GM21447 (cell line): ENCODE data around the gene ERMP1.
"Not testable (repeated sequence)": the region's sequence is repeated elsewhere in the genome, so short reads cannot be mapped to it uniquely, and the experiment has no call there.

Experiments
- ATAC-seq: cut with Tn5 transposase; IDR thresholded peaks from one replicate; pipeline ENCODE4 v1.9.1; 2021; ENCODE audit not compliant: unreplicated experiment

Gene ERMP1

DNA sequence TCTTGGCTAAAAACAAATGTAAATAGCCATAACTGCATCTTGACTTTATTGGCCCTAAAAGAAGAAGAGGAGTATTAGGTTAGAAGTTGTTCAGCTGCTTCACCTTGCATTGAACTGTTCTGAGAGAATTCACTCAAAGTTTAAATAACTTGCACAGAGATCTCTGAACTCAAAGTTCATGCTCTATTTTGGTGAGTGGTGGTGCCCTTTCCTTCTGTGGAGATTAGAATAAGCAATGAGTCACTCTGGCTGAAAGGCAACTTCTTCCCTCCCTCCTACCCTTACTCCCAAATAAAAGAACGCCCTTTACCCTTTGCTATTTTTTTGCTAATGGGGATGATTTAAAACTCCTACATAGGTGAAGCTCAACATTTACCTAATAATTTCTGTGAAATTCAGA is 48.9 kb downstream of the ERMP1 start:
- ATAC-seq: no peak

- not testable (repeated sequence) for ATAC-seq
Measured at GRCh38 chr9:5783420-5783819, 49.5 kb downstream of the ERMP1 start.

DNA sequence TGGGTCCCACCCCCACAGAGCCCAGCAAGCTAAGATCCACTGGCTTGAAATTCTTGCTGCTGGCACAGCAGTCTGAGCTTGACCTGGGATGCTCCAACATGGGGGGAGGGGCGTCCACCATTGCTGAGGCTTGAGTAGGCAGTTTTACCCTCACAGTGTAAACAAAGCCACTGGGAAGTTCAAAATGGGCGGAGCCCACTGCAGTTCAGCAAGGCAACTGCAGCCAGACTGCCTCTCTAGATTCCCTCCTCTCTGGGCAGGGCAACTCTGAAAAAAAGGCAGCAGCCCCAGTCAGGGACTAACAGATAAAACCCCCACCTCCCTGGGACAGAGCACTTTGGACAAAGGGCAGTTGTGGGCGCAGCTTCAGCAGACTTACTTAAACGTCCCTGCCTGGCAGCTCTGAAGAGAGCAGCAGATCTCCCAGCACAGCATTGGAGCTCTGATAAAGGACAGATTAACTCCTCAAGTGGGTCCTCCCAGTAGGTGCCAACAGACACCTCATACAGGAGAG is 53.2 kb downstream of the ERMP1 start:
- not testable (repeated sequence) for ATAC-seq

- ATAC-seq: no peak
Measured at GRCh38 chr9:5778805-5779204, 54.1 kb downstream of the ERMP1 start.

DNA sequence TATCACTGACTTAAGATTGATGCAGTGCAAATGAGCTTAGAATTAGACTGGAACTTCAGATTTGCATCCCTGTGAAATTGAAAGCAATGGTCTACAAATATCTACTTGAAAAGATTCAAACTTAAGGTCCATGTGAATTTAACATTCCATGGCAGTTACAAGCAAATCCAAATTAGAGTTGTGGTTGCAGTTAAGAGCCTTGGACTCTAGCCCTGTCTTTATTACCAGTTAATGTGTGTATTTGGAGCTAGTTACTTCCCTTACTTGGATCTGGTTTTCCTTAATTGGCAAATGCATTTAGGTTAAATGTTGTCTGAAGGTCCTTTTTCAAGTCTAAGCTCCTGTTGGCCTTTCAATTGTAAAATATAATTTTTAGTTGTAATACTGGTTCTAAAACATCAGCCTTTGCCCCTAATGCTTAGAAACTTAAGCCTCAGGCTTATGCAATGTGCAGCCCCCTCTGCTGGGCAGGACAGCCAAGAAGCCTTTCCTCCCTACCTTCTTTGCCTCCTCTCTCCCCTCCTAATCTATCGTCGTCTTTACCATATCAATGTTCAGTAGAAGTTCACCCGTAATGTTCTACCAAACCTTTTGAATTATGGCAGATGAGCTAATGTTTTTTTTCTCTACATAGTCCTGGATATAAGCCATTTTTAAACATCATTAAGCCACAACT is 59.5 kb downstream of the ERMP1 start:
- no peak for ATAC-seq

DNA sequence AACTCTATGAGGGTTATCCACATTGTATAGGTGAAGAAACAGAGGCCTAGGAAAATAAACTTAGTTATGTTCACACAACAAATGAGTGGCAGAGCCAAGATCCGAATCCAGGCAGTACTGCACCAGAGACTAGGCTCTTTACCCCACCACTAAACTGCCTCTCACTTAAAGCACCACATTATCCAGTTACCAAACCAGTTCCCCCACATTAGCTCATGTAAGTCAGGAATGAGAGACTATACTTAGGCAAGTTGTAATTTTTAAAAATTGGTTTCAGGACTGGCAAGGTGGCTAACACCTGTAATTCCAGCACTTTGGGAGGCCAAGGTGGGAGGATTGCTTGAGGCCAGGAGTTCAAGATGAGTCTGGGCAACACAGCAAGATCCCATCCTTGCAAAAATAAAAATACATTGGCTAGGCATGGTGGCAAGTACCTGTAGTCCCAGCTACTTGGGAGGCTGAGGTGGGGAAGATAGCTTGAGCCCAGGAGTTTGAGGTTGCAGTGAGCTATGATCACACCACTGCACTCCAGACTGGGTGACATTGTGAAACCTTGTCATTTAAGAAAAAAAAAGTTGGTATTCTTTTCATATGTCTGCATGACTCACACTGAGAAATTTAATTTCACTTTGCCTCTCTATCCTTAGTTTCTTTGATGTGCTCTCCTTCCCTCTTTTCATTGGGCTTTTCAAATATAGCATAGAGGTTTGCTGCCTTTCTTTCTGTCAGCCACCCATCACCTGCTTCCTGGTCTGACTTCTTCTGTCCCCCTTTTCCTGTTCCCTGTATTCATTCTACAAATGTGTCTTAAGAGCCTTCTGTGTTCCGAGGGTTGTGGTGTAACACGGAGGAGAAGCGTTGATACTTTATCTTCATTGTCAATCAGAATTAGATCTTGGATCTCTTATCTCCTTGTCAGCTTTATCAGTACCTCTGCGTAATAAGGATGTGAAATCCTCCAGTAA is 64.7 kb downstream of the ERMP1 start:
- no peak for ATAC-seq

DNA sequence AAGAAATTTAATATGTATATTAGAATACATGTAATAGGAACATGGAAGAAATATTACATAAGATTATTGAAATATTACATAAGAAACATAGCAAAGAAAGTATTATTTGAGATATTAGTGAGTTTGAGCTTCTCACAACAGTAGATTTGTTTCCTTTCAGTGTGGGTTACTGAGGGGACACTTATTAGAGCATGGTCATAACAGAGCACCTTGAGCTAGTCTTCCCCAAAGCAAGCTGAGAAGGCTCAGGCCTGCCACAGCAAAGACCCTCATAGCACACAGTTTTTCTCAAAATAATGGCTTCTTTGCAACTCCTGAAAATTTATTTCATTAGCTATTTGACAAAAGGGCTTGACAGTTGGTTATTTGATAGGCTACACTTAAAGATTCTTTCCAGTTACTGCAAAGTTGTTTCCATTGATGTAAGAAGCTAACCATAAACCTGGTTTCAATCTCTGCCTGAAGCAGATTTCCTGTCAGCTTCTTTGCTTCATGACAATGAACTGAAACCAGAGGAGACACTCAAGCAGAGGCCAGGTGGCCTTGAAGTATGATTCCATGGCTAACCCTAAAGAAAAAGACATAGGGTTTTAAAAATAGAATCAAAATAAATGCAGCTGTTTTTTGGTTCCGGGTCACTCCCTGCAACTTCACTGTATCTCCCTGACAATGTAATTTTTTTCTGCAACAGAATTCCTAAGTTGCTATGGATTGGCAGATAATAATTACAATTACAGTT is 68.6 kb downstream of the ERMP1 start:
- peak; percentile 95 for ATAC-seq

GRCh38 chr9:5762421-5762820 is 70.5 kb downstream of the ERMP1 start:
- no peak for ATAC-seq

DNA sequence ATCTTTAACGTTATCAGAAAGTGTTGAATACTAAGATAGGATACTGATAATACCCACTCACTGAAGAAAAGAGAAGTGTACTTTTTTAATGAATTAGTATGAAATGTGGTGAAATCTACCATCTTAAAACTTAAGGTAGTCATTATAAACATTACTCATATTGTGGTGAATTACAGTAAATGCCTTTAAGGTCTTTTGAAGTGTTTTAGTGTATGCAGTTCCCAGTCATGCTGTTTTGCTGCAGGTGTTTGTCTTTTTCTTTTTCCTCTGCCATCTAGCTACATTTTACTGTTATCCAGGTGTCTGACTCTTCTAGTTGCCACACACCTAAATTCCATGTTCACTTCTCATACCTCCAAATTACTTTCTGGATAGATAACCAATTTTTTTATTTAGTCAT is 72.6 kb downstream of the ERMP1 start:
- no peak for ATAC-seq

- ATAC-seq: no peak
Measured at GRCh38 chr9:5756633-5757032, 76.3 kb downstream of the ERMP1 start.

GRCh38 chr9:5750569-5750968 is 82.3 kb downstream of the ERMP1 start:
- no peak for ATAC-seq

- no peak for ATAC-seq
Measured at GRCh38 chr9:5749306-5749705, 83.6 kb downstream of the ERMP1 start.

DNA sequence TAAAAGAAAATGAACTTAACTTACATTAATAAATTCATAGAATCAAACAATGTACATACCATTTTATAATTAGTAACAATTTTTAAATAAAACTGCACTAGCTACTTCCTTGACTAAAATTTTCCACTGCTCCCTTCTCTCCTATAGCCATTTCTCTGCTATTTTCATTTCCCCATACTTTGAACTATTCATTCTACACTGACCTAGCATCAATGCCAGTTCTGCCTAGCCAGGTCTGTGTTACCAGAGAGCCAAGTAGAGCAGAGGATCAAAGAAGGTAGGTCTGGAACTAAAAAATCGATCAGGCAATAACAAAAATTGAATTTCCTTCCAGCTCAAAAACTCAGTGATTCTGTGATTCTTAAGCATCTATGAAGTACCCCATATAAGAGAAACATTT is 84.5 kb downstream of the ERMP1 start:
- ATAC-seq: no peak

GRCh38 chr9:5743109-5743508 is 89.8 kb downstream of the ERMP1 start:
- no peak for ATAC-seq

GRCh38 chr9:5736563-5737346 is 96.2 kb downstream of the ERMP1 start:
- ATAC-seq: no peak

DNA sequence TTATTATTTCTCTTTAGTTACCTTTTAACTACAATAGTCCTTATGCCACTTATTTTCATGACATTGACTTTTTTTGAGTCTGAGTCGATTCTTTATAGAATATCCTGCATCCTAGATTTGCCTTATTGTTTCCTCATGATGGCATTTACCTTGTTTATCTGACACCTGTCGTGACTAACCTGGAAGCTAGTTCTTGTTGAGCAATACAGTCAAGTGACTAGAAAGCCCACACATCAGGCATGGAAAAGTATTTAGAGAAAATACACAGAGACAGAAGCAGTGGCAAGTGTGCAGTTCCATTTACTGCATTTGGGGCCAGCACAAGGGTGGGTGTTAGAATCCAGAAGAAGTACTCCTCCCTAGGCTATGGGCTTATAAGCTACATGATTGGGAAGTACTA is 97.8 kb downstream of the ERMP1 start:
- no peak for ATAC-seq
